IPS-20b (cell line): ENCODE measurements around the gene KRT83.

Source experiments
- H3K27ac ChIP-seq: one replicate; pipeline ENCODE4 v1.5.1; 2013; ENCODE audit warnings: low read length
- H3K27me3 ChIP-seq: 2 replicates; pipeline ENCODE4 v1.6.1; 2013; ENCODE audit warnings: mild to moderate bottlenecking, low read length, inconsistent platforms; ENCODE audit not compliant: insufficient read depth
- H3K36me3 ChIP-seq: 2 replicates; pipeline ENCODE4 v1.6.1; 2013; ENCODE audit warnings: low read depth, mild to moderate bottlenecking, inconsistent platforms, low read length, moderate library complexity; ENCODE audit not compliant: insufficient read depth
- H3K4me1 ChIP-seq: 2 replicates; pipeline ENCODE4 v1.6.1; 2013; ENCODE audit warnings: mild to moderate bottlenecking, control low read depth, inconsistent platforms, low read length, moderate library complexity; ENCODE audit not compliant: insufficient read depth
- H3K4me3 ChIP-seq: 2 replicates; pipeline ENCODE4 v1.5.1; 2013; ENCODE audit warnings: mild to moderate bottlenecking, low read length, inconsistent platforms
- H3K9ac ChIP-seq: 2 replicates; pipeline ENCODE4 v1.6.1; 2013; ENCODE audit warnings: low read depth, mild to moderate bottlenecking, inconsistent platforms, low read length, moderate library complexity
- H3K9me3 ChIP-seq: 2 replicates; pipeline ENCODE4 v1.6.1; 2013; ENCODE audit warnings: mild to moderate bottlenecking, low read depth, low read length, inconsistent platforms; ENCODE audit not compliant: insufficient read depth

KRT83 gene

DNA sequence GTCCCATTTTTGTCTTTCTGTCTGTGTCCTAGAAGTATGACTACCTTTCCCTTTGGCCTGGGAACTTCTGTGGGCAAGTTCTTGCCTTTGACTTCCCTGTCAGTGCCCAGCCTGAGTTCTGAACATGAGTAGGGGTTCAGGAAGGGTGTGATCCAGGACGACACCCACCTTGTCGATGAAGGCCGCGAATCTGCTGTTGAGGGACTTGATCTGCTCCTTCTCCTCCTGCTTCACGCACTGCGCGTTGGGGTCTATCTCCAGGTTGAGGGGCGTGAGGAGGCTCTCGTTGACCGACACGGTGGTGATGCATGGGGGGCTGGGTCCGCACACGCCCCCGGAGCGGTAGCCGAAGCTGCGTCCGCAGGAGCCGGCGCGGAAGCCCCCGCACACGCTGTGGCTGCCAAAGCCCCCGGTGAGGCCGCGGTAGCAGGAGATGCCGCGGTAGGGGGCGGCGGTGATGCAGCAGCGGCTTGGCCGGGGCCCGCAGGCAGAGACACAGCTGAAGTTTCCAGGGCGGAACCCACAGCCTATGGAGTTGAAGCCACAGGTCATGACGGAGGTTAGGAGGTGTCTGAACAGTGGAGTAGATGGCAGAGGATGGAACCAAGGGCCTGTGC, at the start of gene KRT83:
TSS of gene KRT83 (minus strand) at position 615 of the 617 bp plus-strand sequence. CDS start at position 552, 63 bp downstream.
- Histone ChIP-seq H3K36me3 (no peaks in the 10 kb centered on the region), H3K27ac (no peak within 1 kb of the TSS), H3K4me3 (no peak within 1 kb of the TSS), H3K4me1 (no peaks in the 10 kb centered on the region), H3K9me3 (no peaks in the 10 kb centered on the region), H3K27me3 (no peaks in the 10 kb centered on the region; the same call in 1 of the 2 replicates), H3K9ac (no peak within 1 kb of the TSS)

DNA sequence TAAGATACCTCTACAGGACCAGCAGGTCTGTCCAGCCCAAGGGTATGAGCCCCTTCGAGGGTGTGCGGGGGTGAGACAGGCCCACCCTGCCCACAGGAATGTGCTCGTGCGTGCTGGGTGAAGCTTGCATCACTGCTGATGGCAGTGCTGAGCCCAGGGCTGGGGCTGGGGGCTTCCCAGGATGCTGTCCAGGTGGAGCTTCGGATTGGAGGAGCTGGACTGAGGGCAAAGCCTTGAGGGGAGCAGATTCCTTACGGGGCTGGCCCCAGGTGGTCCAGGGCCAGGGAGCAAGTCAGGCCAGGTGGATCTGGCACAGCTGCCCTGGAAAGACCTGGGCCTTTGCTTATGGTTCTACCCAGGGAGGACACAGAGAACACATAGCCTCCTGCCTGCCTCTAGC, 48.6 kb upstream of the KRT83 start:
- H3K27me3 ChIP-seq = peaks cover 3% of the 10 kb centered on the region; the same call in 1 of the 2 replicates
- H3K27ac ChIP-seq = no peak overlapping the region
- H3K4me3 ChIP-seq = no peak overlapping the region
- no peaks in the 10 kb centered on the region for H3K4me1 ChIP-seq
- no peak overlapping the region for H3K9ac ChIP-seq
- no peaks in the 10 kb centered on the region for H3K9me3 ChIP-seq
- no peaks in the 10 kb centered on the region for H3K36me3 ChIP-seq

- H3K4me3 ChIP-seq = no peak overlapping the region
- no peak overlapping the region for H3K9ac ChIP-seq
- H3K36me3 ChIP-seq = no peaks in the 10 kb centered on the region
- no peak overlapping the region for H3K27ac ChIP-seq
- H3K9me3 ChIP-seq = no peaks in the 10 kb centered on the region
- H3K4me1 ChIP-seq = no peaks in the 10 kb centered on the region
- peaks cover 3% of the 10 kb centered on the region; the same call in 1 of the 2 replicates for H3K27me3 ChIP-seq
Measured at GRCh38 chr12:52369211-52369610, 48.0 kb upstream of the KRT83 start.

GRCh38 chr12:52368508-52368907, 47.3 kb upstream of the KRT83 start:
- Histone ChIP-seq H3K27me3 (peaks cover 3% of the 10 kb centered on the region; the same call in 1 of the 2 replicates), H3K36me3 (no peaks in the 10 kb centered on the region), H3K4me3 (no peak overlapping the region), H3K9me3 (no peaks in the 10 kb centered on the region), H3K4me1 (no peaks in the 10 kb centered on the region), H3K27ac (no peak overlapping the region), H3K9ac (no peak overlapping the region)

GRCh38 chr12:52367876-52368275, 46.7 kb upstream of the KRT83 start:
- H3K4me3 ChIP-seq = no peak overlapping the region
- no peaks in the 10 kb centered on the region for H3K36me3 ChIP-seq
- peaks cover 3% of the 10 kb centered on the region; the same call in 1 of the 2 replicates for H3K27me3 ChIP-seq

GRCh38 chr12:52366738-52367485, 45.7 kb upstream of the KRT83 start, which contains the start of gene KRT85:
KRT85 (minus strand) TSS chr12:52367481; CDS start chr12:52367405, 76 bp downstream.
- H3K27ac ChIP-seq = no peak within 1 kb of the TSS

More at GRCh38 chr12:52367876-52368275, 46.7 kb upstream of the KRT83 start:
- no peak overlapping the region for H3K27ac ChIP-seq
- H3K4me1 ChIP-seq = no peaks in the 10 kb centered on the region
- no peak overlapping the region for H3K9ac ChIP-seq
- H3K9me3 ChIP-seq = no peaks in the 10 kb centered on the region

GRCh38 chr12:52364901-52365489, 43.8 kb upstream of the KRT83 start:
- H3K27me3 ChIP-seq = peaks cover 3% of the 10 kb centered on the region; the same call in 1 of the 2 replicates

More at GRCh38 chr12:52366738-52367485, 45.7 kb upstream of the KRT83 start, which contains the start of gene KRT85:
- Histone ChIP-seq H3K27me3 (peaks cover 3% of the 10 kb centered on the region; the same call in 1 of the 2 replicates), H3K9ac (no peak within 1 kb of the TSS), H3K36me3 (no peaks in the 10 kb centered on the region), H3K4me3 (no peak within 1 kb of the TSS), H3K9me3 (no peaks in the 10 kb centered on the region), H3K4me1 (no peaks in the 10 kb centered on the region)

DNA sequence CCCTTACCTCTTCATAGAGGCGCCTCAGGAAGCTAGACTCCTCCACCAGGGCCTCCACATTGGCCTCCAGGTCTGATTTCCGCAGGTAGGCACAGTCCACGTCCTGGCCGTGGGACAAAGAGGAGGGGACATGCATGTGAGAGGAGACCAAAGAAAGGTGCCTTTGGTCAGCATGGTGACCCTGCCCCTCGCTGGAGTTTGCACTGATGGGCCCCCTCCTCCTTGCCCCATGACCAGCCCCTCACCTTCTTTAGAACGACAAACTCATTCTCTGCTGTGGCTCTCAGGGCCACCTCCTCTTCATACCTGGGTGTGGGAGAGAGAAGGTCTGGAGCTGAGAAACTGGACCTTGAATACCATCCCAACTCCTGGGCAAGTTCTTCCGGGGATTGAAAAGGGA, 42.9 kb upstream of the KRT83 start:
- peaks cover 3% of the 10 kb centered on the region; the same call in 1 of the 2 replicates for H3K27me3 ChIP-seq
- no peak overlapping the region for H3K27ac ChIP-seq

More at GRCh38 chr12:52364901-52365489, 43.8 kb upstream of the KRT83 start:
- Histone ChIP-seq H3K4me1 (no peaks in the 10 kb centered on the region), H3K27ac (no peak overlapping the region), H3K36me3 (no peaks in the 10 kb centered on the region), H3K4me3 (no peak overlapping the region), H3K9ac (no peak overlapping the region), H3K9me3 (no peaks in the 10 kb centered on the region)

GRCh38 chr12:52363111-52363679, 42.0 kb upstream of the KRT83 start:
- Histone ChIP-seq H3K9ac (no peak overlapping the region), H3K4me3 (no peak overlapping the region), H3K27ac (no peak overlapping the region), H3K4me1 (no peaks in the 10 kb centered on the region), H3K9me3 (no peaks in the 10 kb centered on the region), H3K27me3 (no peaks in the 10 kb centered on the region), H3K36me3 (no peaks in the 10 kb centered on the region)

More for the DNA sequence above, 42.9 kb upstream of the KRT83 start:
- H3K9ac ChIP-seq = no peak overlapping the region
- no peaks in the 10 kb centered on the region for H3K36me3 ChIP-seq
- H3K4me3 ChIP-seq = no peak overlapping the region
- no peaks in the 10 kb centered on the region for H3K4me1 ChIP-seq
- no peaks in the 10 kb centered on the region for H3K9me3 ChIP-seq

DNA sequence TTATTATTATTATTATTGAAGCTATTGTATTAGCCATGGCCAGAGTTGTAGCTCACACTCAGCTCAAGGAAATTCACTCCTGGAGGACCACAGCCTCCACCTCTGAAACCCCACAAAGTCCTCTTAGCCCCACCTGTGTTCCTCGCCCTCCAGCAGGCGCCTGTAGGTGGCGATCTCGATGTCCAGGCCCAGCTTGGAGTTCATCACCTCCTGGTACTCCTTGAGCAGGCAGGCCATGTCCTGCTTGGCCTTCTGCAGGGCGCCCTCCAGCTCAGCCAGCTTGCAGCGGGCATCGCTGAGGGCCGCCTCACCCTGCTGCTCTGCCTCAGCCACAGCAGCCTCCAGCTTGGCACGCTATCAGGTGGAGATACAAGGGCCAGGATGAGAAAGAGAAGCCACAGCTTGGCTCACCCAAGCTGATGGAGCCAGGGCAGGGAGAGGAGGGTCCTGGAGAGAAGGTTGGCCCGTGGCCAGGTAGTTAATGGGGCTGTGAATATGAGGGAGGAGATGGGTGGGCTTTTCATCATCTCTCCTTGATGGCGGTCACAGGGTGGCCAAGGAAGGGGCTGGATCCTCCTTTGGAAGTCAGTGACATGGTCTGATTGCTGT, 41.0 kb upstream of the KRT83 start:
- Histone ChIP-seq H3K4me3 (no peak overlapping the region), H3K27me3 (no peaks in the 10 kb centered on the region), H3K27ac (no peak overlapping the region), H3K36me3 (no peaks in the 10 kb centered on the region), H3K9me3 (no peaks in the 10 kb centered on the region), H3K4me1 (no peaks in the 10 kb centered on the region), H3K9ac (no peak overlapping the region)

GRCh38 chr12:52361553-52361952, 40.4 kb upstream of the KRT83 start:
- H3K36me3 ChIP-seq = no peaks in the 10 kb centered on the region
- no peaks in the 10 kb centered on the region for H3K27me3 ChIP-seq
- H3K4me1 ChIP-seq = no peaks in the 10 kb centered on the region
- no peak overlapping the region for H3K4me3 ChIP-seq
- H3K27ac ChIP-seq = no peak overlapping the region
- H3K9me3 ChIP-seq = no peaks in the 10 kb centered on the region
- no peak overlapping the region for H3K9ac ChIP-seq
